Measurements from ENCODE around the gene ITIH1.

ITIH1 gene

DNA sequence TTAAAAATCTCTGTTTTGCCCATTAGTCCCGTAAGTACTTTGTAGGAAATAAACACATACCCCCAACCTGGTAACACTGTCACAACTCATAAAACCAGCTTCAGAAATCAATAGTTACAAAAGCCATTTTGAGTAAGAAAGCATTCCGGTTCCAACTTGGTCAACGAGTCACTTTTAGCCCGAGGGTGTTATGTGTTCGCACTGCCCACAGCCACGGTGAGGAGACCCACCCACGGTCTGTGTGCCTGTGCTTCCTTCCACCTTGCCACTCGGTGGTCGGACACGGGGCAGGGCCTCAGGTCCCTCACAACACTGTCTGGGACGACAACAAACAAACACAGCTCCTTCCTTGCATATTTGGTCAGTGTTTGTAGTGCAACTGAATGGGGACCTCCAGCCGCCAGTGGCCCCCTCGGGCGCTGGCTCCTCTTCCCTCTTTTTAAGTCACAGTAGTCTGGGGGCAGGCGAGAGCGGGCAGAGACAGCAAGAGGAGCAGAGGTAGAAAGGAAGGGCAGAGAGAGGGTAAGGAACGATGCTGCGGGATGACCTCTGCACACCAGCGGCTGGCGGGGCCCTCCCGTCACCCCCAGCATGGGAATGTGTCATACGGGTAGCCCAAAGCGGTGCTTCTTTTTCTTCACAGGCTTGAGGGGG is 62.6 kb downstream of the ITIH1 start:
- no peak for DNase-seq (ENCODE audit: low read depth, low spot score)

DNA sequence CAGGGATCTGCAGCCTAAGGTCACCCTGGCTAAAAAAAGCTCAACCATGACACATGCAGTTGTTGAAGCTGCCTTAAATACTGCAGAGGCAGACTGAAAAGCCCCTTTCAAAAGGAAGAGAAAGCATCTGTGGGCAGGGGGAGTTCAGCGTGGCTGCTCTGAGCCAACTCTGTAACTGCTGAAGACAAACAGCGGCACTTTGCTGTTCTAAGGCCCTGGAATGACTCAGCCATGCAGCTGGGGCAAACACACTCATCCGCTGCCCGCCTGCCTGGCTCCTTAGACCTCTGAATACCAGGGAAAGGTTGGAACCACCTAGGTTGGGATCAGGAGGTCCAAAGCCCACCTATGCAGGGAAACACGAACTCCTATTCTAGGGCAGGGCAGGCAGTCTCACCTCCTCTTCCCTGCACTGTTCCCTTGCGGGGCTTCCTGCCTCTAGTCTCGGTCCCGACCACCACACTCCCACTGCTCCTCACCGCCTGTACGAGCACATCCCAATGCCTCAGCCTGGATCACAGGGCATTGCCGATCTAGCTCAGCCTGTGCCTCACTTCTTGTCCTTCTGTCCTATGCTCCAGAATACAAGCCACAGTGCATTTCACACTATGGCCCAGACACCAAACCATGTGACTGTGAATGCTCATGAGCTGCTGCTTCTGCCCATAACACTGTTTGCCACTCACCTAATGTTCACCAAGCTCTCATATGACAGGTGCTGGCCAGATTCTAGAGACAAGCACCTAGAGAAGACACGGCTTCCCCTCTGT is 64.0 kb downstream of the ITIH1 start:
- DNase-seq (ENCODE audit: low read depth, low spot score), result no peak
